CD14-positive monocyte (primary cell): ENCODE measurements around the gene NUP210. TPM values are rescaled to one million over a fixed set of nuclear protein-coding genes. Genes with fewer than 3 reads are reported as not detected.

Source experiments
- DNase-seq, 3 donors: peaks; one replicate each; pipeline ENCODE4 v3.0.0-alpha.2; 2011 to 2022
- H2AFZ ChIP-seq: 2 replicates; pipeline ENCODE4 v1.6.0; 2012; ENCODE audit warnings: mild to moderate bottlenecking, low read depth, low read length, inconsistent platforms; ENCODE audit not compliant: insufficient read depth, poor library complexity, severe bottlenecking
- H3K27ac ChIP-seq, 2 donors: 1 replicate in 1 of 2; 2 replicates in 1 of 2; pipeline ENCODE4 v1.5.1; 2012 to 2013; ENCODE audit warnings: low read length in 2 of 2, control low read depth in 1 of 2, inconsistent platforms in 1 of 2, low read depth in 1 of 2, mild to moderate bottlenecking in 1 of 2
- H3K27me3 ChIP-seq, 2 donors: one replicate each; pipeline versions ENCODE4 v1.6.0 to v1.6.1; 2011 to 2013; ENCODE audit warnings: low read length in 2 of 2; ENCODE audit not compliant: control insufficient read depth in 2 of 2, insufficient read depth in 2 of 2
- H3K36me3 ChIP-seq, 2 donors: replicated peaks in 1 of 2; 1 replicate in 1 of 2; 2 replicates in 1 of 2; pipeline versions ENCODE4 v1.5.1 to v1.6.1; 2012 to 2013; ENCODE audit warnings: low read length in 2 of 2, control low read depth in 1 of 2, inconsistent platforms in 1 of 2, mild to moderate bottlenecking in 1 of 2; ENCODE audit not compliant: insufficient read depth in 2 of 2, control insufficient read depth in 1 of 2
- H3K4me1 ChIP-seq, 2 donors: 1 replicate in 1 of 2; 2 replicates in 1 of 2; pipeline versions ENCODE4 v1.5.1 to v1.6.1; 2012 to 2013; ENCODE audit warnings: low read length in 2 of 2, control low read depth in 1 of 2, inconsistent platforms in 1 of 2, mild to moderate bottlenecking in 1 of 2, moderate library complexity in 1 of 2; ENCODE audit not compliant: insufficient read depth in 2 of 2, control insufficient read depth in 1 of 2
- H3K4me2 ChIP-seq: replicated peaks from 2 replicates; pipeline ENCODE3; 2012; ENCODE audit warnings: low read length, moderate library complexity, mild to moderate bottlenecking; ENCODE audit not compliant: poor library complexity, severe bottlenecking; ENCODE audit errors: extremely low read depth
- H3K4me3 ChIP-seq, 3 experiments: fragments of 200-600 bp in 1 of 3; sonication (generic) in 1 of 3; replicated peaks in 1 of 3; 1 replicate in 2 of 3; 2 replicates in 1 of 3; pipeline ENCODE4 v1.5.1; 2011 to 2013; ENCODE audit warnings: low read length in 3 of 3, mild to moderate bottlenecking in 3 of 3, control low read depth in 2 of 3, low read depth in 2 of 3, inconsistent platforms in 1 of 3, moderate library complexity in 1 of 3
- H3K79me2 ChIP-seq: 2 replicates; pipeline ENCODE4 v1.6.0; 2012; ENCODE audit warnings: mild to moderate bottlenecking, control low read depth, inconsistent platforms, low read length, moderate library complexity; ENCODE audit not compliant: insufficient read depth
- H3K9ac ChIP-seq: 2 replicates; pipeline ENCODE4 v1.6.0; 2017; ENCODE audit warnings: low read length, mild to moderate bottlenecking; ENCODE audit not compliant: insufficient read depth, poor library complexity, severe bottlenecking
- H3K9me3 ChIP-seq, 2 donors: replicated peaks in 1 of 2; 1 replicate in 1 of 2; 2 replicates in 1 of 2; pipeline versions ENCODE4 v1.5.1 to v1.6.1; 2012 to 2013; ENCODE audit warnings: low read length in 2 of 2, control low read depth in 1 of 2; ENCODE audit not compliant: control insufficient read depth in 1 of 2, insufficient read depth in 1 of 2
- H4K20me1 ChIP-seq: 2 replicates; pipeline ENCODE4 v1.6.0; 2012; ENCODE audit warnings: mild to moderate bottlenecking, low read length, control low read depth, moderate library complexity; ENCODE audit not compliant: insufficient read depth
- H3K27ac Mint-ChIP-seq, 7 donors: one replicate each; pipeline ENCODE4 v1.8.0; 2020; ENCODE audit warnings: mild to moderate bottlenecking in 7 of 7, mixed read lengths in 7 of 7, moderate library complexity in 6 of 7, inconsistent platforms in 2 of 7
- H3K27me3 Mint-ChIP-seq, 3 donors: one replicate each; pipeline ENCODE4 v1.8.0; 2021 to 2022; ENCODE audit warnings: low read depth in 3 of 3, mild to moderate bottlenecking in 3 of 3, mixed read lengths in 3 of 3, moderate library complexity in 3 of 3, inconsistent platforms in 1 of 3
- H3K36me3 Mint-ChIP-seq, 2 donors: one replicate each; pipeline ENCODE4 v1.8.0; 2020; ENCODE audit warnings: mixed read lengths in 2 of 2, inconsistent platforms in 1 of 2, mild to moderate bottlenecking in 1 of 2
- H3K4me1 Mint-ChIP-seq: one replicate; pipeline ENCODE4 v1.8.0; 2020; ENCODE audit warnings: mild to moderate bottlenecking, mixed read lengths
- H3K4me3 Mint-ChIP-seq, 2 donors: one replicate each; pipeline ENCODE4 v1.8.0; 2020; ENCODE audit warnings: mild to moderate bottlenecking in 2 of 2, mixed read lengths in 2 of 2, moderate library complexity in 1 of 2
- H3K9me3 Mint-ChIP-seq, 7 donors: one replicate each; pipeline ENCODE4 v1.8.0; 2020 to 2022; ENCODE audit warnings: mixed read lengths in 7 of 7, mild to moderate bottlenecking in 6 of 7, moderate library complexity in 6 of 7, inconsistent platforms in 2 of 7
- WGBS: methylation state at CpG from one replicate; pipeline ENCODE4 v1.1.5; 2013; ENCODE audit warnings: missing lambda C conversion rate; ENCODE audit not compliant: insufficient coverage; 5-methylcytosine and 5-hydroxymethylcytosine counted together
- intact Hi-C, 2 donors: fragments of 100-400 bp; cut with micrococcal nuclease; formaldehyde crosslinking; loops; one replicate each; pipeline versions ENCODE4 v1.15.0 to v1.15.1; 2023
- polyA plus RNA-seq, 3 donors: library from polyadenylated mRNA; depleted of rRNA in 1 of 3; unstranded in 2 of 3; stranded (reverse) in 1 of 3; fragments of 300-500 nt in 2 of 3; fragments of >200 nt in 1 of 3; fragmentation: Illumina TruSeq in 2 of 3; gene quantifications; 1 replicate in 2 of 3; 2 replicates in 1 of 3; pipeline ENCODE4 v1.2.3, GENCODE V29; 2012 to 2021
- TF ChIP-seq, protein P1 (sequence below): fragments of 200-600 bp; IDR thresholded peaks from one replicate; pipeline ENCODE4 v1.8.0; 2022; ENCODE audit warnings: antibody characterized with exemption, mild to moderate bottlenecking

NUP210 gene
- polyA plus RNA-seq, 3 donors, result 7.9 to 43.5 (median 13.0) TPM

DNA sequence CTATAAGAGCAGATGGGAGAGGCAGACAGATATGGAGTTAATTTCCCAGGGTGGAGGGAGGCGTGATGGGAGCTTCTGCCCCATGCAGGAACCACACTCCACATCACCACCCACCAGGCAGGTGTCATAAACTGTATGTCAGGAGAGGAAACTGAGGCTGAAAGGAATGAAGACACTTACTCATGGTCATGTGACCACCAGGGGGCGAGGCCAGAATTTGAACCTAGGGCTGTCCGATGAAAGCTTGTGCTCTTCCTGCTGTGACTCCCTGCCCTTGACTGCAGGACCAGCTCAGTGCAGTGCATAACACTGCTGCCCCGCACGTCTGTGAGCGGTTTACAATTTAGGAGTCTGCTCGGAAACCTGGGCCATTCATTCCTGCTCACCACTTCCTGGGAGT, 28.8 kb downstream of the NUP210 start:
- Histone ChIP-seq H3K27me3 (no peaks in the 10 kb centered on the region), H3K9me3 (no peaks in the 10 kb centered on the region), H3K79me2 (peaks cover 8% of the 10 kb centered on the region), H4K20me1 (peaks cover 6% of the 10 kb centered on the region), H3K9ac (no peak overlapping the region), H3K4me1 (peaks cover 6 to 7% of the 10 kb centered on the region in 2 donors), H2AFZ (no peak overlapping the region), H3K4me3 (no peak overlapping the region), H3K27ac (peak overlapping the region in 1 of 2 donors; percentile 47), H3K4me2 (no peak overlapping the region), H3K36me3 (peaks cover 93 to 100% of the 10 kb centered on the region in 2 donors)
- Mint-ChIP-seq H3K36me3 (peaks cover 94 to 100% of the 10 kb centered on the region in 2 donors), H3K4me3 (no peak overlapping the region), H3K9me3 (no peaks in the 10 kb centered on the region), H3K27me3 (no peaks in the 10 kb centered on the region), H3K4me1 (peaks cover 11% of the 10 kb centered on the region), H3K27ac (peak overlapping the region in 4 of 7 donors; percentile 75 to 87 (median 76))
- TF ChIP-seq, protein P1, sequence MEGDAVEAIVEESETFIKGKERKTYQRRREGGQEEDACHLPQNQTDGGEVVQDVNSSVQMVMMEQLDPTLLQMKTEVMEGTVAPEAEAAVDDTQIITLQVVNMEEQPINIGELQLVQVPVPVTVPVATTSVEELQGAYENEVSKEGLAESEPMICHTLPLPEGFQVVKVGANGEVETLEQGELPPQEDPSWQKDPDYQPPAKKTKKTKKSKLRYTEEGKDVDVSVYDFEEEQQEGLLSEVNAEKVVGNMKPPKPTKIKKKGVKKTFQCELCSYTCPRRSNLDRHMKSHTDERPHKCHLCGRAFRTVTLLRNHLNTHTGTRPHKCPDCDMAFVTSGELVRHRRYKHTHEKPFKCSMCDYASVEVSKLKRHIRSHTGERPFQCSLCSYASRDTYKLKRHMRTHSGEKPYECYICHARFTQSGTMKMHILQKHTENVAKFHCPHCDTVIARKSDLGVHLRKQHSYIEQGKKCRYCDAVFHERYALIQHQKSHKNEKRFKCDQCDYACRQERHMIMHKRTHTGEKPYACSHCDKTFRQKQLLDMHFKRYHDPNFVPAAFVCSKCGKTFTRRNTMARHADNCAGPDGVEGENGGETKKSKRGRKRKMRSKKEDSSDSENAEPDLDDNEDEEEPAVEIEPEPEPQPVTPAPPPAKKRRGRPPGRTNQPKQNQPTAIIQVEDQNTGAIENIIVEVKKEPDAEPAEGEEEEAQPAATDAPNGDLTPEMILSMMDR, result peak; percentile 53
- 83% methylated on average over 1 of the region's 7 CpGs for WGBS
- DNase-seq, result peak in 2 of 3 donors; percentile 30 to 31
- intact Hi-C loops, result loop anchor here in 1 of 2 donors (5.0 kb wide), 1 partner anchor 61 kb away; no protein-coding TSS in a partner anchor

DNA sequence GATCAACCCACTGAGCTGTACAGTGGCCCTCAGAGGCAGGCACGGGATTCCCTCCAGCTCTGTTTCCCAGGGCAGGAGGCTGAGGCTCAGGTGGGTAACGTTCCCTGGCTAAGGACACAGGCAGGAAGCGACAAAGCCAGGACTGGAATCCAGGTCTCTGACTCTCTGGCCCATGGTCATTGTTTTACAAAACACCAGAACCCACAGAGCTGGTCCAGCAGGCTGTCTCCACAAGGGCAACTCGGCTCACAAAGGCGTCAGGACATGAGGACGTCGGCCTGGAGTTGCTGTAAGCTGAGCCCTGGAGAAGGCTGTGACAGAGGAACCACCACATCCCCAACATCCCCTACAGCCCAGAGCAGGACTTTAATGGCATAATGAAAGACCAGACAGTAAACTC, 30.7 kb downstream of the NUP210 start:
- DNase-seq, result no peak
- intact Hi-C loops, result no loop called here

More for the DNA sequence above, 30.7 kb downstream of the NUP210 start:
- 94% methylated on average over 3 of the region's 7 CpGs for WGBS
- Mint-ChIP-seq H3K27me3 (no peaks in the 10 kb centered on the region), H3K4me1 (peaks cover 17% of the 10 kb centered on the region), H3K4me3 (no peak overlapping the region), H3K9me3 (no peaks in the 10 kb centered on the region), H3K27ac (peak overlapping the region in 5 of 7 donors; percentile 2 to 73 (median 36)), H3K36me3 (peaks cover 93 to 100% of the 10 kb centered on the region in 2 donors)
- peak overlapping the region in 1 of 2 donors; percentile 50 for H3K27ac ChIP-seq
- no peak overlapping the region for H2AFZ ChIP-seq
- TF ChIP-seq, protein P1, result no peak
- no peaks in the 10 kb centered on the region for H3K9me3 ChIP-seq
- peaks cover 8% of the 10 kb centered on the region for H3K79me2 ChIP-seq
- H3K9ac ChIP-seq, result no peak overlapping the region
- no peak overlapping the region for H3K4me3 ChIP-seq
- peaks cover 6% of the 10 kb centered on the region for H4K20me1 ChIP-seq
- no peaks in the 10 kb centered on the region for H3K27me3 ChIP-seq
- H3K4me1 ChIP-seq, result peaks cover 10 to 12% of the 10 kb centered on the region in 2 donors
- no peak overlapping the region for H3K4me2 ChIP-seq
- peaks cover 96 to 100% of the 10 kb centered on the region in 2 donors for H3K36me3 ChIP-seq
